SJSA1 (cell line): ENCODE measurements around the gene LMTK2. TPM values are rescaled to one million over a fixed set of nuclear protein-coding genes. Genes with fewer than 3 reads are reported as not detected.
A peak's percentile ranks its signal among the peaks of the same experiment; 100 is the strongest.

ENCODE experiments used
- DNase-seq, 2 experiments: peaks; one replicate each; pipeline ENCODE4 v3.0.0-alpha.2; 2015 to 2020; ENCODE audit warnings: low spot score in 2 of 2, low read depth in 1 of 2
- H3K27ac ChIP-seq: fragments of 250-450 bp; sonication (Bioruptor Pico); 2 replicates; pipeline ENCODE4 v1.5.1; 2020; ENCODE audit warnings: mild to moderate bottlenecking, moderate library complexity
- H3K27me3 ChIP-seq: fragments of 250-450 bp; sonication (Bioruptor Pico); replicated peaks from 2 replicates; pipeline ENCODE4 v1.5.1; 2020; ENCODE audit warnings: mild to moderate bottlenecking, moderate library complexity
- H3K36me3 ChIP-seq: fragments of 250-450 bp; sonication (Bioruptor Pico); 2 replicates; pipeline ENCODE4 v1.5.1; 2020; ENCODE audit warnings: mild to moderate bottlenecking
- H3K4me1 ChIP-seq: fragments of 250-450 bp; sonication (Bioruptor Pico); replicated peaks from 2 replicates; pipeline ENCODE4 v1.6.1; 2021; ENCODE audit warnings: mild to moderate bottlenecking
- H3K4me3 ChIP-seq: fragments of 250-450 bp; sonication (Bioruptor Pico); 2 replicates; pipeline ENCODE4 v1.5.1; 2020; ENCODE audit warnings: mild to moderate bottlenecking
- H3K9me3 ChIP-seq: fragments of 250-450 bp; sonication (Bioruptor Pico); replicated peaks from 2 replicates; pipeline ENCODE4 v1.5.1; 2020; ENCODE audit warnings: mild to moderate bottlenecking
- total RNA-seq: library from RNA; depleted of rRNA; stranded (reverse); fragments of >200 nt; shearing (Covaris generic); gene quantifications from 2 replicates; pipeline ENCODE4 v1.2.3, GENCODE V29; 2014

The LMTK2 gene
- total RNA-seq, 1 experiment from 2014 or later, result 8.8 TPM

GRCh38 chr7:98232799-98233198, 126.1 kb downstream of the LMTK2 start:
- H3K4me1 ChIP-seq, result no peaks in the 10 kb centered on the region
- H3K27ac ChIP-seq, result no peak overlapping the region
- no peaks in the 10 kb centered on the region for H3K27me3 ChIP-seq
- H3K4me3 ChIP-seq, result no peak overlapping the region
- DNase-seq, result no peak
- H3K36me3 ChIP-seq, result peaks cover 7% of the 10 kb centered on the region
- H3K9me3 ChIP-seq, result no peaks in the 10 kb centered on the region

GRCh38 chr7:98233219-98234070, 126.8 kb downstream of the LMTK2 start:
- H3K36me3 ChIP-seq, result peaks cover 11% of the 10 kb centered on the region
- no peak overlapping the region for H3K4me3 ChIP-seq
- no peak overlapping the region for H3K27ac ChIP-seq
- no peaks in the 10 kb centered on the region for H3K27me3 ChIP-seq
- no peaks in the 10 kb centered on the region for H3K9me3 ChIP-seq
- peak in 1 of 2 experiments; percentile 47 for DNase-seq
- H3K4me1 ChIP-seq, result peaks cover 3% of the 10 kb centered on the region

- peaks cover 14% of the 10 kb centered on the region for H3K36me3 ChIP-seq
- no peak overlapping the region for H3K4me3 ChIP-seq
- peak in 1 of 2 experiments; percentile 34 for DNase-seq
- H3K27ac ChIP-seq, result no peak overlapping the region
- no peaks in the 10 kb centered on the region for H3K9me3 ChIP-seq
- H3K27me3 ChIP-seq, result no peaks in the 10 kb centered on the region
- H3K4me1 ChIP-seq, result peaks cover 15% of the 10 kb centered on the region
Observed at GRCh38 chr7:98234429-98235147, 127.9 kb downstream of the LMTK2 start.

- peaks cover 25% of the 10 kb centered on the region for H3K36me3 ChIP-seq
Observed at GRCh38 chr7:98235901-98236300, 129.2 kb downstream of the LMTK2 start.

GRCh38 chr7:98236355-98237185, 129.9 kb downstream of the LMTK2 start:
- Histone ChIP-seq H3K9me3 (no peaks in the 10 kb centered on the region; the same call in 1 of the 2 replicates), H3K4me3 (no peak overlapping the region), H3K27ac (no peak overlapping the region), H3K27me3 (no peaks in the 10 kb centered on the region), H3K36me3 (peaks cover 30% of the 10 kb centered on the region), H3K4me1 (peaks cover 16% of the 10 kb centered on the region)
- peak in 1 of 2 experiments; percentile 39 for DNase-seq

More at GRCh38 chr7:98235901-98236300, 129.2 kb downstream of the LMTK2 start:
- no peaks in the 10 kb centered on the region; the same call in 1 of the 2 replicates for H3K9me3 ChIP-seq
- H3K4me3 ChIP-seq, result no peak overlapping the region
- H3K4me1 ChIP-seq, result peaks cover 16% of the 10 kb centered on the region
- DNase-seq, result peak in 1 of 2 experiments; percentile 34
- no peak overlapping the region for H3K27ac ChIP-seq
- no peaks in the 10 kb centered on the region for H3K27me3 ChIP-seq

GRCh38 chr7:98238076-98238475, 131.4 kb downstream of the LMTK2 start:
- no peak overlapping the region for H3K4me3 ChIP-seq
- no peak for DNase-seq
- H3K27ac ChIP-seq, result no peak overlapping the region
- H3K27me3 ChIP-seq, result no peaks in the 10 kb centered on the region
- peaks cover 16% of the 10 kb centered on the region for H3K4me1 ChIP-seq
- no peaks in the 10 kb centered on the region; the same call in 1 of the 2 replicates for H3K9me3 ChIP-seq
- H3K36me3 ChIP-seq, result peaks cover 31% of the 10 kb centered on the region

- H3K27me3 ChIP-seq, result no peaks in the 10 kb centered on the region
- no peaks in the 10 kb centered on the region; the same call in 1 of the 2 replicates for H3K9me3 ChIP-seq
- peaks cover 31% of the 10 kb centered on the region for H3K36me3 ChIP-seq
- H3K4me1 ChIP-seq, result peaks cover 16% of the 10 kb centered on the region
- peak; percentile 63 to 82 for DNase-seq
- H3K4me3 ChIP-seq, result no peak overlapping the region
- H3K27ac ChIP-seq, result peak overlapping the region; percentile 51
Observed at GRCh38 chr7:98238976-98239375, 132.3 kb downstream of the LMTK2 start.

- peaks cover 16% of the 10 kb centered on the region for H3K4me1 ChIP-seq
- DNase-seq, result no peak
- H3K36me3 ChIP-seq, result peaks cover 34% of the 10 kb centered on the region
- no peak overlapping the region for H3K4me3 ChIP-seq
- H3K9me3 ChIP-seq, result no peaks in the 10 kb centered on the region; the same call in 1 of the 2 replicates
- no peak overlapping the region for H3K27ac ChIP-seq
- no peaks in the 10 kb centered on the region for H3K27me3 ChIP-seq
Observed at GRCh38 chr7:98240961-98241673, 134.5 kb downstream of the LMTK2 start.

GRCh38 chr7:98241674-98242241, 135.1 kb downstream of the LMTK2 start:
- no peak overlapping the region for H3K27ac ChIP-seq
- H3K36me3 ChIP-seq, result peaks cover 34% of the 10 kb centered on the region
- H3K9me3 ChIP-seq, result no peaks in the 10 kb centered on the region; the same call in 1 of the 2 replicates
- H3K27me3 ChIP-seq, result no peaks in the 10 kb centered on the region
- peaks cover 16% of the 10 kb centered on the region for H3K4me1 ChIP-seq
- H3K4me3 ChIP-seq, result no peak overlapping the region
- no peak for DNase-seq

- Histone ChIP-seq H3K36me3 (peaks cover 34% of the 10 kb centered on the region), H3K9me3 (no peaks in the 10 kb centered on the region; the same call in 1 of the 2 replicates), H3K4me3 (no peak overlapping the region), H3K27me3 (no peaks in the 10 kb centered on the region), H3K27ac (no peak overlapping the region), H3K4me1 (peaks cover 16% of the 10 kb centered on the region)
- no peak for DNase-seq
Observed at GRCh38 chr7:98242342-98242741, 135.7 kb downstream of the LMTK2 start.

GRCh38 chr7:98242934-98243333, 136.3 kb downstream of the LMTK2 start:
- Histone ChIP-seq H3K4me3 (no peak overlapping the region), H3K9me3 (no peaks in the 10 kb centered on the region; the same call in 1 of the 2 replicates), H3K36me3 (peaks cover 29% of the 10 kb centered on the region), H3K27me3 (no peaks in the 10 kb centered on the region), H3K27ac (no peak overlapping the region), H3K4me1 (peaks cover 16% of the 10 kb centered on the region)
- DNase-seq, result no peak

- H3K27ac ChIP-seq, result no peak overlapping the region
- H3K9me3 ChIP-seq, result no peaks in the 10 kb centered on the region; the same call in 1 of the 2 replicates
- DNase-seq, result no peak
- no peak overlapping the region for H3K4me3 ChIP-seq
- no peaks in the 10 kb centered on the region for H3K27me3 ChIP-seq
- peaks cover 20% of the 10 kb centered on the region for H3K36me3 ChIP-seq
- no peaks in the 10 kb centered on the region; the same call in 1 of the 2 replicates for H3K4me1 ChIP-seq
Observed at GRCh38 chr7:98244871-98245270, 138.2 kb downstream of the LMTK2 start.
